KBM-7 (cell line): ENCODE measurements around the gene ALK.

Experiments
- DNase-seq: peaks from one replicate; pipeline ENCODE4 v3.0.0-alpha.2; 2015
- in situ Hi-C: fragments of 300-500 bp; cut with MboI; formaldehyde crosslinking; loops from 2 replicates; pipeline ENCODE4 v1.14.3; 2020; ENCODE audit warnings: low sequenced_read_pairs, low pct_unique_long_range_greater_than_20kb, mixed read lengths

The ALK gene

DNA sequence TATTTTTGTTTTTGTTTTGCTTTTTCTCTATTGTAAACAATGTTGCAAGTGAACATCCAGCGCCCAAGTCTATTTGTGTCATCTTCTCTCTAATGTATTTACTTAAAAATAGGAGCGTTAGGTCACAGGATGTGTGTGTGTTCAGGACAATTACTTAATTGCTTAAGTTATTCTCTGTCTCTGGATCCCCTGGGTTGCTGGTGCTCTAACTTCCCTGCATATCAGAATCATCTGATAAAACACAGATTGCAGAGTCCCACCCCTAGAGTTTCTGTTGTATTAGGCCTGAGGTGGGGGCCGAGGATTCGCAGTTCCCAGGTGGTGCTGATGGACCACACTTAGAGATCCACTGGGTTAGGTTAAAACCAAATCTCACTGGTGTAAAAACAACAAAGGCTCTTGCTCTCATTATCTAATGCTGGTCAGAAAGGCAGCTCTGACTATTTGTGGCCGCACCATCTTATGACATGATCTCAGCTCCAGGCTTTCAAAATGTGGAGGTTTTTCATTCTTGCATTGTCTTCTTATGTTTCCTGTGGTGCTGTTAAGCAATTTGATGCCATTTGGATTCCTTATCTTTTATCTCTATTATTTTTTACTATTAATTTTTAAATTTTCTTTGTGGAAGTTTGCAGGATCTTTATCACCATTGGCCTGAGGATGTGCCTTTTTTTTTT lies 718.4 kb downstream of the ALK start:
- DNase-seq: no peak
- in situ Hi-C loops: no loop called here

DNA sequence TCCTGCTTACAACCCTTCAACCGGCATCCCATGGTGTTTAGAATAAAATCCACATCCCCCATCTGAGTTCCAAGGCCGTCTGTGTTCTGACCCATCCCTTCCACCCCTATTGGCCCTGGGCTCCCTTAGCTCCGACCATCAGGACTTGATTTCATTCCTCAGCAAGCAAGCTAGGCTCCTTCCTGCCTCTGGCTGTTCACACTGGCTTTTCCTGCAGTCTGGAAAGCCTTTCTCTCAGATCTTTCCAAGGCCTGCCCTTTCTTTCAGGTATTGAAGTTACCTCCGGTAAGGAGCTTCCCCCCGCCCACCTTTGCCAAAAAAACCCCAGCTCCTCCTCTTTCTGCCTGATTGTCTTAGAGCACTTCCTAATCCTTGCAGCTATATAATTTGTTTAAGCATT lies 719.4 kb downstream of the ALK start:
- DNase-seq: no peak
- in situ Hi-C loops: no loop called here

DNA sequence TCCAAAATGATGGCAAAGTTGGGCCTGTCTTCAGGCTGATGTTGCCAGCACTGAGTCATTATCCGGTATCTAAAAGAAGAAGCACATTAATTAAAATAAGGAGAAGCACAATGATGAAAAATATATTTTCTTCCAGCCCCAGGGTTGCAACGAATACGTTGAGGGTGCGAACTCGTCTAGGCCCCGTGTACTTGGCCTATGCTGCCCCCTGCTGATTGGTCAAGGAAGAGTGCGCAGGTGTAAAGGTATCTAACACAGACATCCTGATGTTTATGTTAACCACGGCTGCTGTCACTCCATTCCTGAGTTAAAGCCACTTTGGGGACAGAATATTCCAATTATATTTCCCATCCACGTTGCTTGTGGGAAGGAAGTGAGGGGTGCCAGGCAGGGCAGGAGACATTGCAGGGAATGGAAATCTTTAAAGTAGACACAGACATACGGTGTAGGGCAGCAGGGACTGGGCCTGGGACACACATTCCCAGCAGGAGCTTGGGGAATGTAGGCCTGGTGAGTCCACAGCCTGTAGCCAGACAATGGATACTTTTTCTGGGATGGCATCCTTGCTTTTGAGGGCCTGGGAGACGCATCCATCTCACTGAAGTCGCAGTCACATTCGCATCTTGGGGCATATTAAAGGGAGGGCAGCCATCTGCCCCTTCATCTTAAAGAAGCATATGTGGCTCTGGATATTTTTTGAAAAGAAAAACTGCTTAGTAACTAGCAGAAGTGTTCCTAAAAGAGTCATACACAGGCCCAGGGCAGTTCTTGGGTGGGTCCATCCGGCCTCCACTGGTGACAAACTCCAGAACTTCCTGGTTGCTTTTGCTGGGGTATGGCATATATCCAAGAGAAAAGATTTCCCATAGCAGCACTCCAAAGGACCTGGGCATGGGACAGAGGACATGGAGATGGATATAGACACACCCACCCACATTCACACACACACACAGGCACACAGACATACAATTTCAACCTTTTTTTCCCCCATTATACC lies 724.3 kb downstream of the ALK start:
- in situ Hi-C loops: loop anchor here (25.0 kb wide), 1 partner anchor 385 kb away; the partner anchor contains the start of gene SPDYA
- DNase-seq: peak; percentile 61

DNA sequence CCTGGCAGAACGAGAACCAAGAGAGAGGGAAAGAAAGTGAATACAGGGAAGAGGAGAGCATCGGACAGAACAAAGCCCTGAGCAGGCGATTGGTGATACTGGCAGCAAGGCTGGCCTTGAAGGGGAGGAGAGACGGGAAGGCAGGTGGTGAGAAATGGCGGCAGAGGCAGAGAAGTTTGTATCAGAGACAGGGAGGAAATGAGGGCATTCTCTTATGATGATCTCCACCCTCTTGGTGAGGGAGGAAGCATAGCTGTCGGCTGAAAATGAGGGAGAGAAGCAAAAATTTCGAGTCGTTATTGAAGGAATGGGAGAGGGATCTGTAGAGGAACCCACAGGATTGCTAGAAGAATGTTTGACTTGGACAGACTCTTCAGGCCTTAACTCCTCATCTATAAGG lies 725.6 kb downstream of the ALK start:
- in situ Hi-C loops: loop anchor here (25.0 kb wide), 1 partner anchor 383 kb away; the partner anchor contains the start of gene SPDYA
- DNase-seq: no peak

DNA sequence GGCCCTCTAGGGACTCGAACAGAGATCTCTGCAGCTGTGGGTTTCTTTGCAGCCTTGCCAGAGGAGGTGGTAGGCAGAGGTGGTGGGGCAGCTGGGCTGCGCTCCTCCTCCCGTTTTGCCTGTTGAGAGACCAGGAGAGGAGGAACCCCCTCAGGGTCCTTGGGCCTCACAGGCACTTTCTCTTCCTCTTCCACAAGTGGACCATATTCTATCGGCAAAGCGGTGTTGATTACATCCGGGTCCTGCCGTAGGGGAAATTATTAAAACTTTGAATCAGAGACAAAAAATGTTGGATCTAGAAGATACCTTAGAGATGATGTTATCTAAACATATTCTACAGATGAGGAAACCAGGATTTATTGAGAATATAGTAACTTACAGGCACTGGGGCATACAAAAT lies 727.7 kb downstream of the ALK start:
- DNase-seq: no peak
- in situ Hi-C loops: loop anchor here (25.0 kb wide), 1 partner anchor 381 kb away; the partner anchor contains the start of gene SPDYA

DNA sequence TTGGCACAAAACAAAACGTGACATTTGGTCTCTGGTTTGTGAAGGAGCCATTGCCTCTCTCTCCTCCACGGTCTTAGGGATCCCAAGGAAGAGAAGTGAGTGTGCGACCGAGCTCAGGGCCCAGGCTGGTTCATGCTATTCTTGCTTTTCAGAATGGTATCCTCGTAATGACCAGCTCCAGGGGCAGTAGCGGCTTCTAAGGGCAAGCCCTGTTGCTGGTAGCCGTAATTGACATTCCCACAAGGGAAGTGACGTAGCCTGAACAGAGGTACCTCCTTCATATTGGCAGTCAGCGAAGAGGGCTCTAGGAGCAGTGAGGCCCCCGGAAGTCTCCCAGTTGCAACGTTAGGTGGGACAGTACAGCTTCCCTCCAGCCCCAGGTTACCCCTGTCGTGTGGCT lies 728.3 kb downstream of the ALK start:
- DNase-seq: no peak
- in situ Hi-C loops: loop anchor here (25.0 kb wide), 1 partner anchor 381 kb away; the partner anchor contains the start of gene SPDYA

DNA sequence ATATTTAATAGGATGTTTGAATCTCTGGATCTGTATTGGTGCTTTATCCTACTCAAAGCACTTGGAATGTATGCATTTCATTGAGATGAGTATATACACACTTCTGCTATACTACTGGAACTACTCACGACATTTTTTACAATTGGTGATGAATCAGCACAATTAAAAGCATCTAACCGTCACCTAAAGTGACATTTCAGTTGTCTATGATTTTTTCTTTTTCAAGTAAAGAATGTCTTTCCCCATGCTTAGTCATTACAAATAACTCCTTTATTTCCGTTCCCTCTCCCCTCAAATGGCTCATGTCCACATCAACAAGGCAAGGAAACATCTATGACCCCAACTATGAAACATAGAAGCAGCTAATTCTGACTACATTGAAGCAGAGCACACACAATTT lies 728.9 kb downstream of the ALK start:
- in situ Hi-C loops: loop anchor here (25.0 kb wide), 1 partner anchor 380 kb away; the partner anchor contains the start of gene SPDYA
- DNase-seq: no peak

DNA sequence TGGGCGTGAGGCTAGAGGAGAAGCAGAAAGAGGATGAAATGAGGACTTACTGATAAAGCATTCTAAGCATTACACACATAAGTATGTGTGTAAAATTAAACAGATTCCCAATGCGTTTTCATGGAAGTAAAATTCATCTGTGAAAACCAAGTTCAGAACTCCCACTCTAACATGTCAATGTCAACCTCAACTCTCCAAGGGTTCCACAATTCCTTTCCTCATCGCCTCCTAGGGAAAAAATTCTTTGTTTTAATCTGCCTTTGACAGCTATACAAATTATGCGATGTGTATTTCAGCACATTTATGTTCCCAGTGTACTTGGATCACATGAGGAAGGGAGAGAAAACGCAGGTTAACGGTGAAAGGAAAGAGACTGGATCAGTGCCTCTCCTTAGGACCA lies 729.6 kb downstream of the ALK start:
- no peak for DNase-seq
- in situ Hi-C loops: loop anchor here (25.0 kb wide), 1 partner anchor 380 kb away; the partner anchor contains the start of gene SPDYA

DNA sequence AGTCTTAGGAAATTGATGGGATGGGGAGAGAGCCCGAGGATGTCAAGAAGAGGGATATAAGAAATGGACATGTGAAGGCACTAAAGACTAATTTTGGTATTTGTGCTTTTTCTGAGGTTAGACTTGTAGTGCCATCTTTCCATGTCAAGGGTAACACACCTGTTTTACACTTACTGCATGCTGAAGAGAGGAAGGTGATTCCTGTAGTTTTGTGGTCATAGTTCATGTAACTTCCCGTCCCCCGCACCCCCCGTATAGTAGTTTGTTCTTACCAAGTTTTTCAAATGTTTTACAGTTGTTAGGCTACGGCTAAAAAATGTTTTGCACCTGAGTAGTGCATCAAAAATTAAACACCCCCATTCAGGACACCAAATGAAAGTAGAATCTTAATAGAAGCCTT lies 732.3 kb downstream of the ALK start:
- in situ Hi-C loops: loop anchor here (25.0 kb wide), 1 partner anchor 377 kb away; the partner anchor contains the start of gene SPDYA
- no peak for DNase-seq

DNA sequence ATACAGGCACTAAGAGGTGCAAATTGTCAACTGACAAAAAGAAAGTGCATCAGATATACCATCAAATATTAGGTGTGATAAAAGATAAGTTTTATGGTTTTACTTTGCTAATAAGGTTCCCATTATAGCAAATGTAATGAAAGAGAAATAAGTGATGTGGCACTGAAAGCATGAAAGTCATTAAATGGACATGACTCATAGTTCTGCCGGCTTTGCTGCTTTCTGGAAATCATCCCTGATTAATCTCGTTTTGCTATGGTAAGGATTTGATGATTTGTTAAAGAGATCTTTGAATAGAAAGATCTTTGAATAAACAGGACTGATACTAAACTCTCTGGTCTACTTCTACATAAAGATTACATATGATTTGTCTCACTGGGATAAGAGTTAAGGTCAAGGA lies 733.5 kb downstream of the ALK start:
- DNase-seq: no peak
- in situ Hi-C loops: loop anchor here (25.0 kb wide), 1 partner anchor 376 kb away; the partner anchor contains the start of gene SPDYA

DNA sequence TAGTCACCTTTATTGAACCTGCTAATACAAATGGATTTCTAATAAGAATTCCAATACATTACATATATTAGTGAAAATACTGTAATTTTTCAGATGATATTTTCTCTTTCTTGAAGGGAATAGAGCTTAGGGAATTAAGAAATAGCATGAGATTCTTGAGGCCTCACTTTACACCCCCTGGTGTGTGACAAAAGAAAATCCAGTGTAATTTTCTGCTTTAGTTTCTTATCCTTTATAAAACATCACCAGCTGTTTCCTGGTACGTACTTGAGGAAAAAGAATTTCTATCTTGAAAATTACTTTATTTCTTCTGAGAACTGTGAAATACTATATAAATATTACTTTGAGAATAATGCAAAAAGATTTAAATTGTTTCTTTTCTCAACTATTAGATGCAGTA lies 734.6 kb downstream of the ALK start:
- DNase-seq: no peak
- in situ Hi-C loops: loop anchor here (25.0 kb wide), 1 partner anchor 375 kb away; the partner anchor contains the start of gene SPDYA

DNA sequence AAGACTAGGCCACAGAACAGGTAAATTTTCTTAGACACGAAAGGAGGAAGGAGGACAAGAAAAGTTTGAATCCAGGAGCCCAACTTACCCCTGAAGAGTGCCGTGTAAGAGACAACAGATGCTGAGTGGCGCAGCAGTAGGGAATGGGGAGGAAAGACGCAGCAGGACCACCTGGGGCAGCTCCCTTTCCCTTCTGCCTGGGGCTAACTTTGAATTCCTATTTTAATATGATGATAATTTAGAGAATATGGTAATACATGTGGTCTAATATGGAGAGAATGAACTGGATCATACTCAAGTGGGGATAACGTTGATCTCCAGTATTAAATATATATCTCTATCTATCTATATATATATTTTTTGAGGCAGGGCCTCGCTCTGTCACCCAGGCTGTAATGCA lies 736.9 kb downstream of the ALK start:
- in situ Hi-C loops: loop anchor here (25.0 kb wide), 1 partner anchor 372 kb away; the partner anchor contains the start of gene SPDYA
- no peak for DNase-seq

DNA sequence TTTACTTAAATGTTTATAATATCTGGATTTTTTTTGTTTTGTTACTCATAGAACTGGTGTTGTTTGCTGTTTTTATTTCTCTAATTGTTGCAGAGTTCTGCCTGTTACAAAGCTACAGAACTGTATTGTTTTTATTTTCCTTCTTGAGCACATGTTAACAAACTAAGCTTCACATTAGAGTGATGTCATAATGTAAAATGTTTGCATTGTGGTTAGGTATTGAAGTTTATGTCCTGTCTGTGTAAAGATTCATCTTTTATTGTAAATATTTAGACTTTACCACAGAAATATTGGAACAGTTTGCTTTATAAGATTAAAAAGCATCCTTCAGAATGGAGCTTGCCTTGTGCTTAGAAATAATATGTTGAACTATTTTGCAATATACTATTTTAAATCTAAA lies 738.5 kb downstream of the ALK start:
- in situ Hi-C loops: loop anchor here (25.0 kb wide), 1 partner anchor 371 kb away; the partner anchor contains the start of gene SPDYA
- no peak for DNase-seq

DNA sequence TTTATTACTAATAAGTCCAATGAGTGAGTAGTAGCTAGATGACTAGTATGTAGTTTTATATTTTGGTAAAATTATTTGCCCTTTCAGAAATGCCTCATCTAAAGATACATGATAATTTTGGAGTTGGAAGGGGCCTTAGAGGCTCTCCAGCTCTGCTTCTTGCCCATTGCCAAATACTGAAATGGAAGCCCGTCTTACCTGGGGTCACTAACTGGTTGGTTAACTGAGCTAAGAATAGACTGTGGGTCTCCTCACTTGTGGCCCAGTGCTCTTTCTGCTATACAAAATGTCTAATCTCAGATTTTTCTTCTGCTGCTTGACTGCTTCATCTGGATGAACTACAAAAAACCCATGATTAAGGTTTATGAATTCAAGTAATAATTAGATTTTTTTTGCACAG lies 739.1 kb downstream of the ALK start:
- in situ Hi-C loops: loop anchor here (25.0 kb wide), 1 partner anchor 370 kb away; the partner anchor contains the start of gene SPDYA
- DNase-seq: no peak

DNA sequence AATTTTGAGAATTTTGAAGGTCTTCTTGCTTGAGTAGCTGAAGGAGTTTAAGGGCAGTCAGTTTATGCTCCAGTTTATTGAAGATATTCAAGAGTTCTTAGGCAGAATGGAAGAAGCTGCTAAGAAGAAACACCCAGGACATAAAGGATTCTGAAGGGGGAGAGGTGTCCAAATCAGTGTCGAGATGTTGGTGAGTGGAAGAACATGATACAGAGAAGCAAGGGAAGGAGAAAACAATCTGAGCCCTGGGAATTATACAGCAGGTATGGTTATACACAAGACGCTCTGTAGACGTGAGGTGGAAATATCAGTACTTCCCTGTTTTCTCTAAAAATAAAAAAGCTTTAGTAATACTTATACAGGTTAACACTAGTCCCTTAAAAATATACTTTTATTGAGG lies 746.0 kb downstream of the ALK start:
- DNase-seq: no peak
- in situ Hi-C loops: loop anchor here (25.0 kb wide), 1 partner anchor 363 kb away; the partner anchor contains the start of gene SPDYA

DNA sequence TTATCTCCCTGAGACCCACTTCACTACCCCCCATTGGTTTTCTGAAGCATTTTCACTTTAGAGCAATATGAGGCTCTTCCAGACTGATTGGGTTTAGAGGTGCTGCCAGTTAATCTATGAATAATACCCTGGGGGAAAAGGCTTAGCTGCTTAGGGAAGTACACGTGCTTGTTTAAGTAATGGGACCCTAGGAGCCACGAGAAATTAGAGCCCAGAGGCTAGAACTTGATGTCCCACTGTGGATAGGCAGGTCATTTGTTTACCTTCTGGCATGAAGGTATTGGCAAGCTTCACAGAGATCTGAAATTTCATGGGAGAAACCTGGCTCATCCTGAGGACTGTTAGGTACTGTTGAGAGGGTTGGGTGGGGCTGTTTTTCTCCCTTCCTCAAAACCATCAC lies 746.4 kb downstream of the ALK start:
- DNase-seq: no peak
- in situ Hi-C loops: loop anchor here (25.0 kb wide), 1 partner anchor 363 kb away; the partner anchor contains the start of gene SPDYA

DNA sequence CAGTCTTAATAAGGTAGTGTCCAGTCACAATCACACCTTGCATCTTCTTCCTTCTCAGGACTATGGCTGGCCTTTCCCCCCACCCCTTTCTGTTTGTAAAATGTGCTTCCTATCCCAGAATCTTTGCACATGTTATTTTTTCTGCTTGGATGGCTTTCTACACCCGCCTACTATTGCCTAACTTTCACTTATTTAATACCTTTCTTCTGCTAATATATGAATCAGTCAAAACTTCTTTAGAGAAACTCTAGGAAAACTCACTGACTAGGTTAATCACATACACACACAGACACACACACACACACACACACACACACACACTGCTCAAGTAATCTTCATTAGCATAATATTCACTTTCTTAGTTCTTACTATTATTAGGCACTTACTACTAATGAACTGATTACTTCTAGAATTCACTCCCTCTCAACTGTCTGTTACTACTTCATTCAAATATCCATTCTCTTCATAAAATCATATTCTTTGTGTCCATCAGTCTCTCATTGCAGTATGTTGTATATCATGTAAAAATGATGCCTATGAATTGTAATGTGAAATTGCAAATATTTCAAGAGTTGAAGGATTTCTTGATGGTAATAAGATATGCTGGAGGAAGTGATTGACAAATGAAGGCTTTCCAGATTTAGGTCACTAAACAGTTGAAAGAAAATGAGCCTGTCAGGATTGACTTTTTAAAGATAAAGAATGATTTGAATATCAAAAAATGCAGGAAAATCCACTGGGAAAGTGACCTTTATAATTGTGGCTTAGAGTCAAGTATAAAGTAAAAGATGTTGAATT lies 754.9 kb downstream of the ALK start:
- DNase-seq: peak; percentile 3
- in situ Hi-C loops: no loop called here

DNA sequence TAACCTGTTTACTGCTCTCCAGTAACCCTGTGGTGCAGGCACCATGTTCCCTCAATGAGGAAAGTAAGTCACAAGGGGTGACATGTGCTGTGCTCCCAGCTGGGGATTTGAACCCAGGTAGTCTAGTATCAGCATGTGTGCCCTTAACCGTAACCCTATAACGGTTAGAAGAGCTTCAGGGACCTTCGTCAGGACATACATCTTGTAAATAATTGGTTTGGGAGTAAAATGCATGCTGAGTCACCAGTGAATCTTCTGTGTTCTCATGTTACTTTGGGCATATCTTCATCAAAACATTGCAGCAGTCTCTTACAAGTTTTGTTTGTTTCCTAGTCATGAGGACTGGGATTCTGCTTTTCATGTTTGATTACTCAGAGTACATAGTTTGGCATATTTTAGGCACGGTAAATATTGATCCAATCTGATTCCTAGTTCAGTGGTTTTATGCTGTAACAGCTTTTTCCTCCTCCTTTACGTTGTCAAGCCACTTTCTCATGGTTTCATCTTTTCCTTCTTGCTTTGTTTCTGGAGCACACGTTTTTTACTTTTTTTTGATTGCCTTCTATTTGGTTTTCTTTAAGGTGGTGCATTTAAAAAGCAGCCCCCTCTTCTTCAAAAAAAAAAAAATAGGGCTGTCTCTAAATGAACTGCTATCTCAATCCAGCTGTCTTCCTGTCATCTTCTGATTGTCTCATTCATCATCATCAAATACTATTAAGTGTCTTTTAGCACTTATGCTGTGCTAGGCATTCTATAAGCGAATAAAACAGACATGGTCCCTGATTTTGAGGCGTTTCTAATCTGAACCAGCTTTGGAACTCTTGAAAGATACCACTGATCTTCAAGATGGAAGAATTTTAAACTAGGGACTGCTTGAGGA lies 755.8 kb downstream of the ALK start:
- no peak for DNase-seq
- in situ Hi-C loops: no loop called here
